Measurements from ENCODE around the gene TMED8.

GRCh38 chr14:77314539-77315457, 62.1 kb downstream of the TMED8 start:
- TF ChIP-seq YY1 (tag by site-specific recombination; IDR thresholded peaks at IDR 0.05) (no peak), ZNF777 (tag by site-specific recombination; IDR thresholded peaks at IDR 0.05; ENCODE audit: borderline replicate concordance) (no peak)
